Measurements from ENCODE around the gene HSPB1.

Gene HSPB1

GRCh38 chr7:76330261-76330660, 27.8 kb downstream of the HSPB1 start:
- H3K9me3 ChIP-seq (ENCODE audit: insufficient read depth, low read length, severe bottlenecking): no peaks in the 10 kb centered on the region
- peaks cover 12% of the 10 kb centered on the region for H3K4me1 ChIP-seq (ENCODE audit: insufficient read depth, low read length)
- peaks cover 78% of the 10 kb centered on the region for H3K36me3 ChIP-seq (ENCODE audit: insufficient read depth, low read length)
- H3K4me2 ChIP-seq (ENCODE audit: insufficient read depth, low read length): no peak overlapping the region
- no peaks in the 10 kb centered on the region for H3K27me3 ChIP-seq (ENCODE audit: insufficient read depth, low read length, poor library complexity)
- no peak overlapping the region for H2AFZ ChIP-seq (ENCODE audit: low read depth, low read length)
- no peak overlapping the region for H3K27ac ChIP-seq (ENCODE audit: low read length)
- H3K9ac ChIP-seq (ENCODE audit: low read depth, low read length): no peak overlapping the region
- H3K4me3 ChIP-seq (ENCODE audit: low read depth in 1 of 2, low read length in 2 of 2): no peak overlapping the region
- DNase-seq (no peak), ATAC-seq (ENCODE audit: insufficient read depth, low read depth) (no peak)
- peaks cover 91% of the 10 kb centered on the region for H3K79me2 ChIP-seq (ENCODE audit: insufficient read depth, low read length)
- no peak for TF ChIP-seq EZH2 (IDR thresholded peaks at IDR 0.05; ENCODE audit: borderline replicate concordance, low read depth, low read length, severe bottlenecking)
- TF ChIP-seq, protein P1, sequence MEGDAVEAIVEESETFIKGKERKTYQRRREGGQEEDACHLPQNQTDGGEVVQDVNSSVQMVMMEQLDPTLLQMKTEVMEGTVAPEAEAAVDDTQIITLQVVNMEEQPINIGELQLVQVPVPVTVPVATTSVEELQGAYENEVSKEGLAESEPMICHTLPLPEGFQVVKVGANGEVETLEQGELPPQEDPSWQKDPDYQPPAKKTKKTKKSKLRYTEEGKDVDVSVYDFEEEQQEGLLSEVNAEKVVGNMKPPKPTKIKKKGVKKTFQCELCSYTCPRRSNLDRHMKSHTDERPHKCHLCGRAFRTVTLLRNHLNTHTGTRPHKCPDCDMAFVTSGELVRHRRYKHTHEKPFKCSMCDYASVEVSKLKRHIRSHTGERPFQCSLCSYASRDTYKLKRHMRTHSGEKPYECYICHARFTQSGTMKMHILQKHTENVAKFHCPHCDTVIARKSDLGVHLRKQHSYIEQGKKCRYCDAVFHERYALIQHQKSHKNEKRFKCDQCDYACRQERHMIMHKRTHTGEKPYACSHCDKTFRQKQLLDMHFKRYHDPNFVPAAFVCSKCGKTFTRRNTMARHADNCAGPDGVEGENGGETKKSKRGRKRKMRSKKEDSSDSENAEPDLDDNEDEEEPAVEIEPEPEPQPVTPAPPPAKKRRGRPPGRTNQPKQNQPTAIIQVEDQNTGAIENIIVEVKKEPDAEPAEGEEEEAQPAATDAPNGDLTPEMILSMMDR (IDR thresholded peaks at IDR 0.05; ENCODE audit: borderline replicate concordance, extremely low read depth, low read length, poor library complexity, severe bottlenecking): no peak
- peaks cover 82% of the 10 kb centered on the region for H4K20me1 ChIP-seq (ENCODE audit: insufficient read depth, low read length)

GRCh38 chr7:76330673-76331072, 28.2 kb downstream of the HSPB1 start:
- Histone ChIP-seq H2AFZ (ENCODE audit: low read depth, low read length) (no peak overlapping the region), H3K9ac (ENCODE audit: low read depth, low read length) (no peak overlapping the region), H3K4me1 (ENCODE audit: insufficient read depth, low read length) (peaks cover 12% of the 10 kb centered on the region), H3K79me2 (ENCODE audit: insufficient read depth, low read length) (peaks cover 93% of the 10 kb centered on the region), H3K4me3 (ENCODE audit: low read depth in 1 of 2, low read length in 2 of 2) (no peak overlapping the region), H3K36me3 (ENCODE audit: insufficient read depth, low read length) (peaks cover 79% of the 10 kb centered on the region), H3K27ac (ENCODE audit: low read length) (no peak overlapping the region), H3K4me2 (ENCODE audit: insufficient read depth, low read length) (no peak overlapping the region), H4K20me1 (ENCODE audit: insufficient read depth, low read length) (peaks cover 86% of the 10 kb centered on the region), H3K9me3 (ENCODE audit: insufficient read depth, low read length, severe bottlenecking) (no peaks in the 10 kb centered on the region), H3K27me3 (ENCODE audit: insufficient read depth, low read length, poor library complexity) (no peaks in the 10 kb centered on the region)
- DNase-seq: no peak
- TF ChIP-seq, protein P1 (IDR thresholded peaks at IDR 0.05; ENCODE audit: borderline replicate concordance, extremely low read depth, low read length, poor library complexity, severe bottlenecking): peak; percentile 9
- TF ChIP-seq EZH2 (IDR thresholded peaks at IDR 0.05; ENCODE audit: borderline replicate concordance, low read depth, low read length, severe bottlenecking): no peak
- no peak for ATAC-seq (ENCODE audit: insufficient read depth, low read depth)

- no peaks in the 10 kb centered on the region for H3K27me3 ChIP-seq (ENCODE audit: insufficient read depth, low read length, poor library complexity)
- H4K20me1 ChIP-seq (ENCODE audit: insufficient read depth, low read length): peaks cover 90% of the 10 kb centered on the region
- TF ChIP-seq, protein P1 (IDR thresholded peaks at IDR 0.05; ENCODE audit: borderline replicate concordance, extremely low read depth, low read length, poor library complexity, severe bottlenecking): no peak
- no peak for TF ChIP-seq EZH2 (IDR thresholded peaks at IDR 0.05; ENCODE audit: borderline replicate concordance, low read depth, low read length, severe bottlenecking)
- H3K4me1 ChIP-seq (ENCODE audit: insufficient read depth, low read length): peaks cover 12% of the 10 kb centered on the region
- H2AFZ ChIP-seq (ENCODE audit: low read depth, low read length): no peak overlapping the region
- no peak overlapping the region for H3K4me3 ChIP-seq (ENCODE audit: low read depth in 1 of 2, low read length in 2 of 2)
- H3K27ac ChIP-seq (ENCODE audit: low read length): no peak overlapping the region
- no peaks in the 10 kb centered on the region for H3K9me3 ChIP-seq (ENCODE audit: insufficient read depth, low read length, severe bottlenecking)
- H3K4me2 ChIP-seq (ENCODE audit: insufficient read depth, low read length): no peak overlapping the region
- ATAC-seq (ENCODE audit: insufficient read depth, low read depth) (no peak), DNase-seq (no peak)
- H3K9ac ChIP-seq (ENCODE audit: low read depth, low read length): no peak overlapping the region
- peaks cover 97% of the 10 kb centered on the region for H3K79me2 ChIP-seq (ENCODE audit: insufficient read depth, low read length)
- H3K36me3 ChIP-seq (ENCODE audit: insufficient read depth, low read length): peaks cover 78% of the 10 kb centered on the region
Observed at GRCh38 chr7:76332078-76332477, 29.6 kb downstream of the HSPB1 start.

Measured in DND-41 (cell line).